GM12878 (cell line): Measurements from ENCODE around the gene DNAJC5.

ENCODE experiments used
- CTCF ChIP-seq, 3 experiments: IDR thresholded peaks in 2 of 3; conservative IDR thresholded peaks in 1 of 3; 2 replicates each; pipeline ENCODE4 v1.5.1; 2011; ENCODE audit warnings: low read depth in 3 of 3, low read length in 3 of 3, mild to moderate bottlenecking in 3 of 3, control low read depth in 2 of 3, moderate library complexity in 2 of 3, inconsistent platforms in 1 of 3, mixed read lengths in 1 of 3; ENCODE audit not compliant: control insufficient read depth in 2 of 3, insufficient read depth in 1 of 3; ENCODE audit errors: extremely low read depth in 1 of 3
- CUX1 ChIP-seq: IDR thresholded peaks from 2 replicates; pipeline ENCODE4 v1.6.1; 2012; ENCODE audit warnings: improper control_type of control experiment, low read depth, low read length; ENCODE audit not compliant: insufficient replicate concordance
- IRF3 ChIP-seq: fragments of 450-650 bp; IDR thresholded peaks from 2 replicates; pipeline ENCODE4 v1.6.1; 2014; ENCODE audit warnings: mild to moderate bottlenecking
- NFXL1 ChIP-seq: fragments of 450-650 bp; IDR thresholded peaks from 2 replicates; pipeline ENCODE4 v1.6.1; 2017; ENCODE audit warnings: antibody characterized with exemption, mild to moderate bottlenecking, borderline replicate concordance
- PKNOX1 ChIP-seq: fragments of 450-650 bp; IDR thresholded peaks from 2 replicates; pipeline ENCODE4 v1.6.1; 2016; ENCODE audit warnings: mild to moderate bottlenecking
- PML ChIP-seq: IDR thresholded peaks from 2 replicates; pipeline ENCODE4 v1.6.1; 2012; ENCODE audit warnings: low read length, inconsistent platforms
- POLR2AphosphoS5 ChIP-seq: IDR thresholded peaks from 2 replicates; pipeline ENCODE4 v1.6.1; 2011; ENCODE audit warnings: mild to moderate bottlenecking, low read length, inconsistent platforms
- TAF1 ChIP-seq: IDR thresholded peaks from 2 replicates; pipeline ENCODE4 v1.6.1; 2011; ENCODE audit warnings: mild to moderate bottlenecking, low read depth, low read length, borderline replicate concordance
- USF1 ChIP-seq: IDR thresholded peaks from 2 replicates; pipeline ENCODE4 v1.6.1; 2011; ENCODE audit warnings: borderline replicate concordance, low read depth, mild to moderate bottlenecking, moderate library complexity, mixed read lengths, low read length; ENCODE audit not compliant: insufficient read depth; ENCODE audit errors: extremely low read length

GRCh38 chr20:63891061-63892002 lies 3.6 kb upstream of the DNAJC5 start:
- TF ChIP-seq POLR2AphosphoS5 (no peak), IRF3 (no peak), PKNOX1 (no peak), USF1 (no peak), PML (no peak), TAF1 (no peak), NFXL1 (no peak), CTCF (IDR thresholded peaks at IDR 0.05 in 2 of 3, conservative IDR thresholded peaks at IDR 0.05 in 1 of 3; ENCODE audit: control insufficient read depth in 2 of 3, extremely low read depth in 1 of 3, insufficient read depth in 1 of 3, low read depth in 3 of 3, low read length in 3 of 3) (no peak), CUX1 (no peak)
